Activated T-cell treated with anti-CD3 and anti-CD28 coated beads for 24 hours (primary cell): ENCODE data around the gene KRT86.
"Not testable (repeated sequence)": the region's sequence is repeated elsewhere in the genome, so short reads cannot be mapped to it uniquely, and the experiment has no call there.

Experiments used
- DNase-seq: peaks from one replicate; pipeline ENCODE4 v3.0.0-alpha.2; 2020; ENCODE audit warnings: low read depth

Gene KRT86

GRCh38 chr12:52238916-52239646, 35.4 kb upstream of the KRT86 start:
- DNase-seq: no peak

- DNase-seq: no peak
Observed at GRCh38 chr12:52239767-52240166, 34.7 kb upstream of the KRT86 start.

- not testable (repeated sequence) for DNase-seq
Observed at GRCh38 chr12:52240247-52240646, 34.2 kb upstream of the KRT86 start.

GRCh38 chr12:52241205-52241842, 33.1 kb upstream of the KRT86 start:
- DNase-seq: no peak

- no peak for DNase-seq
Observed at GRCh38 chr12:52242442-52243258, 31.8 kb upstream of the KRT86 start.

- DNase-seq: no peak
Observed at GRCh38 chr12:52243259-52243855, 31.1 kb upstream of the KRT86 start.

- DNase-seq: peak; percentile 63
Observed at GRCh38 chr12:52243856-52244614, 30.4 kb upstream of the KRT86 start.

GRCh38 chr12:52244615-52244994, 29.8 kb upstream of the KRT86 start:
- DNase-seq: no peak

- no peak for DNase-seq
Observed at GRCh38 chr12:52245259-52245961, 29.0 kb upstream of the KRT86 start.

GRCh38 chr12:52245962-52246569, 28.4 kb upstream of the KRT86 start:
- DNase-seq: no peak

- no peak for DNase-seq
Observed at GRCh38 chr12:52246720-52247621, 27.5 kb upstream of the KRT86 start.

- no peak for DNase-seq
Observed at GRCh38 chr12:52247622-52248540, 26.6 kb upstream of the KRT86 start.

- no peak for DNase-seq
Observed at GRCh38 chr12:52248541-52249461, 25.6 kb upstream of the KRT86 start.

- no peak for DNase-seq
Observed at GRCh38 chr12:52249511-52250047, 24.9 kb upstream of the KRT86 start.

- DNase-seq: no peak
Observed at GRCh38 chr12:52250048-52250990, 24.1 kb upstream of the KRT86 start.
